SHP77 treated with DMSO at 0.1 percent for 48 hours (cell line): Measurements from ENCODE around the gene DYSF.

ENCODE experiments used
- DNase-seq: peaks from one replicate; lab custom pipeline; 2025; lab: John Stamatoyannopoulos, UW

DYSF gene

DNA sequence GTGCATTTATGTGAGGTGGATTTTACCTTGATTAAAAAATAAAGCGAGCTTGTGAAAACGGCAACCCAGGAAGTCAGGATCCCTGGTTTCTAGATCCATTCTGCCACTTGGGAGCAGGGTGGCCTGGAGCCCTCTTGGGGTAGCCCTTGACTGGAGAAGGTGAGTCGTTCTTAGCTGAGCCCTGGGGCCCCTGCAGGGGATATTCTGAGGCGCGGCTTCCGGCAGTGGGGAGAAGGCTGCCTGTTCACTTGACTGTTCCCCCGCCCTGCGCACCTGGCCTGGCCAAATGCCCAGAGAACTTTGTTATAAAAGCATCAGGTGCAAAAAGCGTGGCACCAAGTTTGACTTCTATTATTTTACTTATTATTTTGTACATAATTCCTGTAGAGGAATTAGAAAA lies 221.9 kb downstream of the DYSF start:
- no peak for DNase-seq

DNA sequence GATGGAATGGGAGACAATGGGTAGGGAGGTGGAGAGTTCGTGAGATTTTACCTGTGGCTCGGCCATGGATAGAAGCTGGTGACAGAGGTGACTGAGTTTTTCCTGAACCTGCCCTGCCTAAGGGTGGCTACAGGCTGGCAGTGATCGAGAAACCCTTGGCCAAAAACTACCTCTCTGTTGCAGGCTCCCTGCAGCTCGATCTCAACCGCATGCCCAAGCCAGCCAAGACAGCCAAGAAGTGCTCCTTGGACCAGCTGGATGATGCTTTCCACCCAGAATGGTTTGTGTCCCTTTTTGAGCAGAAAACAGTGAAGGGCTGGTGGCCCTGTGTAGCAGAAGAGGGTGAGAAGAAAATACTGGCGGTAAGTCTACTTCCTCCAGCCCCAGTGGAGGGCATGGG lies 225.5 kb downstream of the DYSF start:
- DNase-seq: no peak

DNA sequence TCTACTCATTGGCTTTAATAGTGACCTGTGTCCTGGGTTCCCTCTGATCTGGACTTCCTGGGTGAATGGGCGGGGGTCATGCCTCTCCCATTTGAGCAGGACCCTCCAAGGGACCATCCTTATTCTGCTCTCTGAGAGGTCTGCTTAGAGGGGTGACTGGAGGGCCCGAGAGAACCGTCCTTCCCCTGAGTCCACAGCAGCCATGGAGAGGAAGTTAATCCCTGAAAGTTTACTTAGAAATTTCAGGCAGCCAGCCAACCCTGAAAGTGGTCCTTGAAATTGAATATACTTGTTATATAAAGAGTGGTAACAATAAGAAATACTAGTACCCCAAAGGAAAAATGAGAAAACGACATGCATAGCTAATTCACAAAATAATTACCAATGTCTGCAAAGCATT lies 226.1 kb downstream of the DYSF start:
- DNase-seq: no peak

GRCh38 chr2:71680925-71681324 lies 227.6 kb downstream of the DYSF start:
- no peak for DNase-seq

- DNase-seq: no peak
These were observed 228.3 kb downstream of the DYSF start for GRCh38 chr2:71681626-71682025.

DNA sequence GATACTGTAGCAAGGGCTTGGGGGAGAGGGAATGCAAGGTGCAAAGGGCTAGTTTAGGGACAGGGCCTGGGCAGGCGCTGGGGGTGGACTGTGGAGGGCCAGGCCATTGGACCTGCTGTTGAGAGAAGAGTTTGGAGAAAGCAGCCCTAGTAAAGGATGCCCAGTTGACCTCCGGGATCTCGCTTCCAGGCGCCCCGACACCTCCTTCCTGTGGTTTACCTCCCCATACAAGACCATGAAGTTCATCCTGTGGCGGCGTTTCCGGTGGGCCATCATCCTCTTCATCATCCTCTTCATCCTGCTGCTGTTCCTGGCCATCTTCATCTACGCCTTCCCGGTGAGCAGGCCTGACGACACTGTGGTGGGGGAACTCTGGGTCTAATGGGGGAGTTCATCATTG lies 229.0 kb downstream of the DYSF start:
- DNase-seq: no peak

DNA sequence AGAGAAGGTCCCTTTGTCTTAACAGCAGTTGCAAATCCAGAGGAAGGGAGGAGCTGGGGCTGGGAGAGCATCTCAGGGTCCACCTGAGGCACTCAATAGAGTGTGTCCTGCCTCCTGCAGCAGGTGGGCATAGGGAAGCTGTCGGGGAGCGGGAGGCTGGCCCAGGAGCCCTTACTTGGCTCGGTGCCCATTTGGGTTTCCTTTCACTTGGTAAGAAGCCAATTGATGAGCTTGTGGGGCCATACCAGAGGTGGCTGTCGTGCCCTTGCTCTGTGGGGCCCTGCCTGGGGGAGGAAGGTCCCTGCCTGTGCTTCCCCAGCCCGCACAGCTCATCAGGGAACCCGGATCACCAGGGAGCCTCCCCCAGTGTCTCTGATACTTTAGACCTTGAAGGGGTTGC lies 229.7 kb downstream of the DYSF start:
- no peak for DNase-seq

DNA sequence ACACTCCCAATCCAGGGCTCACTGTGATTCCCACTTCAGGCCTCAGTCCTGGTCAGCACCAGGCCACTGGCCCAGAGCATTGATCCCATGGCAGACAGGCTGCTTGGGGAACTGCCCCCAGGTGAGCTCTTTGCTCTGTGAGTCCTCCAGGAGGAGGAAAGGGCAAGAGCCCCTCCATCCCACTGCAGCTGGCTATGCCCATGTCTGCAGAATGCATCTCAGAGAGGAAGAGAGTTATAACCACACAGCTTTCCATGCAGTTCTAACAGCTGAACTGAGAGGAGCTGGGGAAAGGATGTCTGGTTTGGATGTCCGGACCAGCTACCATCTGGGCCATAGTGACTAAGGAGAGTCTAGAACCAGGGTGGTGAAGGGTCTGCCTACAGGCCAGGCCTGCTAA lies 230.3 kb downstream of the DYSF start:
- DNase-seq: no peak

GRCh38 chr2:71684226-71685072 lies 231.1 kb downstream of the DYSF start:
- DNase-seq: no peak

DNA sequence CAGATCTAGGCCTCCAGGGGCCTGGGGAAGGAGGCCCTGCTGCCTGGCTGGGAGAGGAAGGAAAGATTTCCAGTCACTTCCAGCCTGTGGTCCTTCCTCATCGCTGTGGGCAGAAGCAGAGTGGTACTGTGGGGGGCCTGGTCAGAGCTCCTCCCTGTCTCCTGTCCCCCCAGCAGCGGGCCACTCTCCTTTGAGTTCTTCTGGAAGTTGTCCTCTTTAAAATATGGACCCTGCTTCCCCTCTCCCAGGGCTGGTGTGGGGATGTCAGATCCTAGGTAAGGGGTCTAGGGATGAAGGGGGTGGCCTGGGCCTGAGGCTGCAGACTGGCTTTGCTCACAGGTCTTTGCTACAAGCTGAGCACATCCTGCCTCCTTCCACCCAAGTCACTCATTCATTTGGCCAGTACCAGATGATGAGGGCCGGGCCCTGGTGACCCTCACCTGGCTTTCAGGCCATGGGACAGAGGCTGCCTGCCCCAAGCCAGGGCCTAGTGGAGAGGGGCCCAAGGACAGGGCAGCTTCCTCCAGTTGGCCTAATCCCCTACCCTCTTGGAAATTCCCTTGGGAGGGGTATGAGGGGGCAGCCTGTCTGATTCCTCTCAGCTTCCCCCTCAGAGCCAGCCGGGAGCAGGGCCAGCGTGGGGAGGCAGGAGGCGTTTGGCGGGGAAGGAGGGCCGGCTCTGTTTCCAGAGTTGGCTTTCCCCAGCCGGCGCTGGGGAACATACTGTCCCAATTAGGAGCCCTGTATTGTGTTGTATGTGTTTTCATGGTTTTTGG lies 231.9 kb downstream of the DYSF start:
- DNase-seq: no peak

DNA sequence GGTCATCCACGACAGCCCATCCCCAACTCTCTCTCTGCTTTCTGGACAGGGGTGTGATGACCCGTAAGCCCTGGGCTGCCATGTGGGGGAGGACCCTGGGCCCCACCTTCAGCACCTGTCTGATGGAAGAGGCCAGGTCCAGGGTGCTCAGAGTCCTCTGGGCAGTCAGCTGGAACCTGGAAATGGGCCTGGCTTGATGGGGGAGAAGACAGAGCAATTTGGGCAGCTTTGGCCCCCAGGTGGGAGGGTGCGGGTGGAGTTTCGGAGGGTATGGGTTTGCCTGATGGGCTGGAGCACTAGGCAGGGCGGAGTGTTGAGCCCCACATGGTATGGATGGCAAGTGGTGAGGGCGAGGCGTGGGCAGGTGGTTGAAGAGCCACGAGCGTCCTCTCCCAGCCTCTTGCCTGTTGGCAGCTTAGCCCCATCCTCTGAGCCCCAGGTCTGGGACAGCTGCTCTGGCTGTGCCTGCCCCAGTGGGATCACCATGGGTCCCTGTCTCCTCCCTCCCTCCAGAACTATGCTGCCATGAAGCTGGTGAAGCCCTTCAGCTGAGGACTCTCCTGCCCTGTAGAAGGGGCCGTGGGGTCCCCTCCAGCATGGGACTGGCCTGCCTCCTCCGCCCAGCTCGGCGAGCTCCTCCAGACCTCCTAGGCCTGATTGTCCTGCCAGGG lies 232.7 kb downstream of the DYSF start:
- no peak for DNase-seq

DNA sequence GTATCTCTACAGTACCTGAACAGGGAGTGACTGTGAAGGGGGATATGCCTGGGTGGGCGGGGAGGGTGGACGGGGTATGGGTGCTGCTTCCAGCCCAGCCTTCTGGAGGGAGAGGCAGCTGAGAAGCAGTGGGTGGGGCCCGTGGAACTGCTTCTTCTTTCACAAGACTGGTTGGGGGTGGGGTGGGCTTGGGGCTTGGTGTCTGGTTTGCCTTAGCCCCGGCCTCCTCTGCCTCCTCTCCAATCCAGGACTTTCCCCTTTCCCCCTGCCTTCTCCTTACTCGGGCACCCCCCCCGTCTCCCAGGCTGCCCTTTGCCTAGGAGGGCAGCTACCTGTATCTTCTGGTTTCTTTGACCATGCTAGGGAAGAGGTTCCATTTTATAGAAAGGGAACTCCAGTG lies 233.4 kb downstream of the DYSF start:
- DNase-seq: no peak

DNA sequence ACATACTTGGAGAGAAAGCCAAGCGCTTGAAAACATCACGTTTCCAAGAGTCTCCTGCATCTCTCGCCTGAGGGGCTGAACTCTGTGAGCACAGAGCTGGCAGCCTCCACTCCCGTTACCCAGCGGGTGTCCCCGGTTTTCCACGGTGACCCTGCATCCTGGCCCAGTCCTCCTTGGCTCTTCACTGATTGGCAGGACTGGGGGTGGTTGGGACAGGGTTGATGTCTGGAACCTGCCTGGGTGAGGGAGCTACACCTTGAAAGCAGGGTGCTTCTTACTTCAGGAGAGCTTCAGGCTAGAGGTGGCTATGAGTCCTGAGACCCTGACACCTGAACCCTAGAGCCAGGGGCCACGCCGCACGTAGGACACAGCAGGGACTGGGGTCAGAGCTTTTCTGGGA lies 234.1 kb downstream of the DYSF start:
- DNase-seq: no peak

- DNase-seq: no peak
These were observed 235.2 kb downstream of the DYSF start for GRCh38 chr2:71688530-71688929.

DNA sequence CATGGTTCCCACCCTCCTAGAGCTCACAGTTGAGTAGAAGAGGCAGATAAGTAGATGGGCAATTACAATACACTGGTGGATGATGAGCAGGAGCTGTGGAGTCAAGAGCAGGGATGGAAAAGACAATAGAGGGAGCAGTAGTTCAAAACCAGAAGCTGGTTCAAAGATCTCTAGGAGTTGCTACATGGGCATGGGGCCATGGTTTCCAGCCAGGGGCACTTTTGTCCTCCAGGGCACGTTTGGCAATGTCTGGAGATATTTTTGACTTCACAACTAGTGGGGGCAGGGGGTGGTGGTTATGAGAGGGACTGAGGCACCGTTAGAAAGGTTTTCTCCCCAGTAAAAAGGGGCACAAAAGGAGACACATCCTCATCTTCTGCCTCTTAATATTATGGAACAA lies 236.0 kb downstream of the DYSF start:
- DNase-seq: no peak

DNA sequence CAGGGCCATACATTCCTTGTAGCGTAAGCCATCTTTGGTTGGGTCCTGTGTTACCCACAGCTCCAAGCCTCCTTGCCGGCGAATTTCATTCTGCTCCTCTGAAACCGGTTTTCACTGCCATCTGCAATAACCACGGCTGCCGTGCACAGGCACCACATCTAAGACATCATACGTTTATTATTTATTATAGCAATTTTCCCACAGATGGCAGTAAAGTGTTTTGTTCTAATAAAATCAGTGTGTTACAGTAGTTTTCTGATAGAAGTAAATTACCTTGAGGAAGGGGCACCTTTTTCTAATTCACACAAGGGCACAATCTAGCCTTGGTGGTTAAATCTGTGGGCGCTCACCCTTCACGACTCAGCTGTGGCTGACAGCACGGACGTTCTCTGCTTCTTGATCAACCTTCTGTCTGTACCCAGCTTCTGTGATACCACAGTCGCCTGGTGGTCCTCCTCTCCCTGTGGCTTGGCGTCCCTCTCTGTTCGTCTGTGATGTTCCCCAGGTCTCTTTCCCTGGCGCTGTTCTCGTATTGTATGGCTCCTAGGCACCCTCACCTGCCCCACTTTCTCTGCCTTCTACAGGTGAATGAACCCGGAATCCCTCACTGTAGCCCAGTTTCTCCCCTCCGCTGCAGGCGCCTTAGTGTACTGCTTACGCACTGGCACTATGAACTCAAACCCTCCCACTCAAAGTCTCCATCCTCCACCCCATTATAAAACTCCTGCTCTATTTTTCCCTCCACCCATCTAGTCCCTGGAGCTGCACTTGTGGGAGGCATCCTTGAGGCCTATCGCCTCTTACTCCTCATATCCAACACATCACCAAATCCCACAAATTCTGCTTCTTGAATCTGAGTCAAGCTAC lies 236.8 kb downstream of the DYSF start:
- no peak for DNase-seq

DNA sequence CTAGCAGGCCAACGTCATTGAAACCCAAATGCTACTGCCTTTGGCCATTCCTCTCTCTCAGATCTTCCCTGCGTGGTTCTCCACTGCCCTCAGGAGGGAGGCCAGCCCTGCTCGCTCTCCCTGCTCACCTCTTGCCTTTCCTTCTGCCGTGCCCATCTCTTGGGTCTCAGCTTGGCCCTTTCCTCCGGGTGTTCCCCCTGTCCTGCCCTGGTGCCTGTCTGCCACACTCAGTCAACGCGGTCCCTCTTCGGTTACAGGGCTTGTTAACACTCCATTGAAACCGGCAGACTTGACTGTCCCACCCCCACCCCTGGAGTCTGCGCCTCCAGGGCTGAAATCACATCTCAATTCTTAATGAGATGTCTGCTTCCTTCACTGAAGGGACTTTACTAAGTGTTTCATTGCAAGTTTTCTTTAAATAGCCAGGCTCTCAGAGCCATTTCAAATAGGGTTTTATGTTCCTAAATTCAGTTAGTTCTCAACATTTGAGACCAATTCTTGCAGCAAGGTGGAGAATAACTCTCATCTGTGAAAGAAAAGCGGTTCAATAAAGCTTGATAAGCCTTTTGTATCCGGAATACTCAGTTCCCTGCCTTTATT lies 237.6 kb downstream of the DYSF start:
- no peak for DNase-seq

GRCh38 chr2:71691747-71692441 lies 238.5 kb downstream of the DYSF start:
- no peak for DNase-seq

DNA sequence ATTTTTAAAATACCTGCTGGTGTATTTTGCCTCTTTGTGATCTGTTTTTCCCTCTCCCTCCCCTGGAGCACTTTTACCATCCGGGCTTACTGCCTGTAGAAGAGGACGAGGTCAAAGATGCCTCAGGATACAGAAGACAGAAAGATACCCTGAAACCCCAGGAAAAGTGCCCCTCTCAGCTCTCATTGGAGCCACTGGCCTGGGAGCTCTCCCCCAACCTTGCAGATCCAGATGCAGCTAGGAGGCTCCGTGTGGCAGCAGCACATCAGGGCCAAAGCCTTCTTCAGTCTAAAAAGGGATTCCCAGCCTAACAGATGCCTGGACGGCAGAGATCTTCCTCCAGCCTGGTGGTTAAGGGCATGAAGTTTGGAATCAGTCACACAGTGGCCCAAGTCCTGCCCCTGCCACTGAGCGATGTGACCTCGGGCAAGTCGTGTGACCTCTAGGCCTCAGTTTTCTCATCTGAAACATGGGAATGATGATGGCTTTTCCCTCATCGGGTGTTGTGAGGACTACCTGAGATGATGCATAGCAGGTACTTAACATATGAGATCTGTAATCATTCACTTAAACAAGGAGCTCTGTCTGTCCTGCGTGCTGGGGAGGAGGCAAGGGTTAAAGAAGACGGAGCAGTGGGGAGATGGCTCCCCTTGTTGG lies 239.4 kb downstream of the DYSF start:
- no peak for DNase-seq
